ENCODE data around the gene SSR2. TPM values are rescaled to one million over a fixed set of nuclear protein-coding genes. Genes with fewer than 3 reads are reported as not detected.
A peak's percentile ranks its signal among the peaks of the same experiment; 100 is the strongest.

Gene SSR2
- total RNA-seq, 2 donors from 2014 or later, result 193 TPM

- Mint-ChIP-seq H3K27ac (peak overlapping the region; percentile 84), H3K4me3 (no peak overlapping the region), H3K36me3 (ENCODE audit: low read depth) (peaks cover 64% of the 10 kb centered on the region), H3K4me1 (peaks cover 56% of the 10 kb centered on the region), H3K27me3 (ENCODE audit: insufficient read depth) (no peaks in the 10 kb centered on the region), H3K9me3 (no peaks in the 10 kb centered on the region)
- peak overlapping the region; percentile 92 for H3K27ac ChIP-seq (ENCODE audit: low read depth, low read length)
- no peak overlapping the region for H3K9ac ChIP-seq (ENCODE audit: extremely low read depth, low read length, poor library complexity, severe bottlenecking)
- peaks cover 75% of the 10 kb centered on the region for H3K36me3 ChIP-seq (ENCODE audit: control insufficient read depth, insufficient read depth, low read length)
- no peak overlapping the region for H3K4me3 ChIP-seq (ENCODE audit: low read length)
- 83 to 89% methylated on average over 3 to 11 of the region's 13 CpGs for WGBS, 2 experiments (ENCODE audit: insufficient coverage in 1 of 2, insufficient read length in 1 of 2)
- H3K4me1 ChIP-seq (ENCODE audit: control insufficient read depth, insufficient read depth, low read length), result peaks cover 48% of the 10 kb centered on the region
- TF ChIP-seq CTCF (conservative IDR thresholded peaks at IDR 0.05), result no peak
- no peaks in the 10 kb centered on the region for H3K9me3 ChIP-seq (ENCODE audit: control insufficient read depth, low read length)
- no peak for DNase-seq
- H3K27me3 ChIP-seq (ENCODE audit: control insufficient read depth, insufficient read depth, low read length, poor library complexity, severe bottlenecking), result no peaks in the 10 kb centered on the region
These were observed 53.3 kb downstream of the SSR2 start for GRCh38 chr1:155967341-155968050.

GRCh38 chr1:155966750-155967149 lies 54.0 kb downstream of the SSR2 start:
- no peak overlapping the region for H3K9ac ChIP-seq (ENCODE audit: extremely low read depth, low read length, poor library complexity, severe bottlenecking)
- peaks cover 81% of the 10 kb centered on the region for H3K36me3 ChIP-seq (ENCODE audit: control insufficient read depth, insufficient read depth, low read length)
- H3K27ac ChIP-seq (ENCODE audit: low read depth, low read length), result no peak overlapping the region

GRCh38 chr1:155966135-155966534 lies 54.6 kb downstream of the SSR2 start:
- Mint-ChIP-seq H3K27me3 (ENCODE audit: insufficient read depth) (no peaks in the 10 kb centered on the region), H3K4me1 (peaks cover 48% of the 10 kb centered on the region), H3K4me3 (no peak overlapping the region), H3K27ac (no peak overlapping the region), H3K9me3 (no peaks in the 10 kb centered on the region), H3K36me3 (ENCODE audit: low read depth) (peaks cover 72% of the 10 kb centered on the region)
- no peaks in the 10 kb centered on the region for H3K9me3 ChIP-seq (ENCODE audit: control insufficient read depth, low read length)
- peak; percentile 70 for TF ChIP-seq CTCF (conservative IDR thresholded peaks at IDR 0.05)
- 87 to 100% methylated on average over 5 to 9 of the region's 9 CpGs for WGBS, 2 experiments (ENCODE audit: insufficient coverage in 1 of 2, insufficient read length in 1 of 2)
- no peak overlapping the region for H3K27ac ChIP-seq (ENCODE audit: low read depth, low read length)
- no peak overlapping the region for H3K4me3 ChIP-seq (ENCODE audit: low read length)
- H3K9ac ChIP-seq (ENCODE audit: extremely low read depth, low read length, poor library complexity, severe bottlenecking), result no peak overlapping the region
- peaks cover 47% of the 10 kb centered on the region for H3K4me1 ChIP-seq (ENCODE audit: control insufficient read depth, insufficient read depth, low read length)
- no peak for DNase-seq
- H3K27me3 ChIP-seq (ENCODE audit: control insufficient read depth, insufficient read depth, low read length, poor library complexity, severe bottlenecking), result no peaks in the 10 kb centered on the region
- peaks cover 86% of the 10 kb centered on the region for H3K36me3 ChIP-seq (ENCODE audit: control insufficient read depth, insufficient read depth, low read length)

More at GRCh38 chr1:155966750-155967149, 54.0 kb downstream of the SSR2 start:
- WGBS, 2 experiments (ENCODE audit: insufficient coverage in 1 of 2, insufficient read length in 1 of 2), result no CpG with 5 or more reads among the region's 7 CpGs
- Histone ChIP-seq H3K4me3 (ENCODE audit: low read length) (no peak overlapping the region), H3K27me3 (ENCODE audit: control insufficient read depth, insufficient read depth, low read length, poor library complexity, severe bottlenecking) (no peaks in the 10 kb centered on the region), H3K4me1 (ENCODE audit: control insufficient read depth, insufficient read depth, low read length) (peaks cover 47% of the 10 kb centered on the region), H3K9me3 (ENCODE audit: control insufficient read depth, low read length) (no peaks in the 10 kb centered on the region)
- no peak for TF ChIP-seq CTCF (conservative IDR thresholded peaks at IDR 0.05)
- Mint-ChIP-seq H3K36me3 (ENCODE audit: low read depth) (peaks cover 68% of the 10 kb centered on the region), H3K27me3 (ENCODE audit: insufficient read depth) (no peaks in the 10 kb centered on the region), H3K4me1 (peaks cover 49% of the 10 kb centered on the region), H3K9me3 (no peaks in the 10 kb centered on the region), H3K4me3 (no peak overlapping the region), H3K27ac (no peak overlapping the region)
- no peak for DNase-seq

All from endodermal cell (in vitro differentiated cells).